Keratinocyte (primary cell): Measurements from ENCODE around the gene ABCC10. TPM values are rescaled to one million over a fixed set of nuclear protein-coding genes. Genes with fewer than 3 reads are reported as not detected.

Source experiments
- DNase-seq: peaks from one replicate; pipeline ENCODE4 v3.0.0-alpha.2; 2011; ENCODE audit warnings: low read depth, missing footprints, low spot score
- FAIRE-seq: peaks from 2 replicates; lab custom pipeline; 2011; peaks lifted over from hg19 to GRCh38; lab: Jason Lieb, UNC
- H2AFZ ChIP-seq: 2 replicates; pipeline ENCODE4 v1.6.0; 2012; ENCODE audit warnings: low read length, control low read depth, inconsistent platforms; ENCODE audit not compliant: control insufficient read depth
- H3K27ac ChIP-seq: 2 replicates; pipeline ENCODE4 v1.5.1; 2011; ENCODE audit warnings: low read length; ENCODE audit not compliant: control insufficient read depth, insufficient read depth
- H3K27me3 ChIP-seq: 3 replicates; pipeline ENCODE4 v1.6.0; 2011; ENCODE audit warnings: low read length; ENCODE audit not compliant: control insufficient read depth, insufficient read depth; ENCODE audit errors: extremely low read depth
- H3K36me3 ChIP-seq, 2 experiments: 2 replicates in 1 of 2; 3 replicates in 1 of 2; pipeline ENCODE4 v1.5.1; 2011; ENCODE audit warnings: low read length in 2 of 2, mild to moderate bottlenecking in 1 of 2; ENCODE audit not compliant: control insufficient read depth in 2 of 2, insufficient read depth in 2 of 2; ENCODE audit errors: extremely low read depth in 1 of 2
- H3K4me1 ChIP-seq: 3 replicates; pipeline ENCODE4 v1.5.1; 2011; ENCODE audit warnings: low read length; ENCODE audit not compliant: control insufficient read depth, insufficient read depth; ENCODE audit errors: extremely low read depth
- H3K4me2 ChIP-seq: 3 replicates; pipeline ENCODE4 v1.6.0; 2011; ENCODE audit warnings: low read depth, low read length; ENCODE audit not compliant: control insufficient read depth, insufficient read depth; ENCODE audit errors: extremely low read depth
- H3K4me3 ChIP-seq, 3 experiments: fragments of 200-600 bp in 1 of 3; sonication (generic) in 1 of 3; 2 replicates in 2 of 3; 3 replicates in 1 of 3; pipeline ENCODE4 v1.5.1; 2011 to 2016; ENCODE audit warnings: low read length in 3 of 3, mild to moderate bottlenecking in 3 of 3, control low read depth in 2 of 3, inconsistent platforms in 1 of 3, low read depth in 1 of 3, mixed read lengths in 1 of 3, mixed run types in 1 of 3, moderate library complexity in 1 of 3; ENCODE audit not compliant: control insufficient read depth in 2 of 3, insufficient read depth in 2 of 3; ENCODE audit errors: extremely low read depth in 1 of 3
- H3K79me2 ChIP-seq: 2 replicates; pipeline ENCODE4 v1.6.0; 2012; ENCODE audit warnings: low read length; ENCODE audit not compliant: control insufficient read depth, insufficient read depth
- H3K9ac ChIP-seq: 3 replicates; pipeline ENCODE4 v1.6.0; 2011; ENCODE audit warnings: low read length; ENCODE audit not compliant: control insufficient read depth, insufficient read depth; ENCODE audit errors: extremely low read depth
- H3K9me1 ChIP-seq: 3 replicates; pipeline ENCODE4 v1.6.0; 2011; ENCODE audit warnings: low read length; ENCODE audit not compliant: control insufficient read depth, insufficient read depth; ENCODE audit errors: extremely low read depth
- H3K9me3 ChIP-seq: 2 replicates; pipeline ENCODE4 v1.5.1; 2012; ENCODE audit warnings: low read depth, low read length; ENCODE audit not compliant: control insufficient read depth
- H4K20me1 ChIP-seq: 3 replicates; pipeline ENCODE4 v1.6.0; 2011; ENCODE audit warnings: low read length; ENCODE audit not compliant: control insufficient read depth, insufficient read depth; ENCODE audit errors: extremely low read depth
- CTCF ChIP-seq, 3 experiments: IDR thresholded peaks in 1 of 3; conservative IDR thresholded peaks in 1 of 3; optimal IDR thresholded peaks in 1 of 3; 2 replicates in 2 of 3; 3 replicates in 1 of 3; pipeline versions ENCODE3 to v1.5.1; 2011; ENCODE audit warnings: low read length in 3 of 3, mild to moderate bottlenecking in 3 of 3, moderate library complexity in 2 of 3, control low read depth in 1 of 3, inconsistent platforms in 1 of 3; ENCODE audit not compliant: insufficient read depth in 2 of 3; ENCODE audit errors: extremely low read depth in 1 of 3
- EZH2 ChIP-seq: IDR thresholded peaks from one replicate; pipeline ENCODE4 v1.6.1; 2012; ENCODE audit warnings: inconsistent platforms, mild to moderate bottlenecking, low read length, moderate library complexity
- dilution Hi-C: fragments of 300-500 bp; cut with MboI; formaldehyde crosslinking; loops from one replicate; pipeline ENCODE4 v1.7.0; 2020; ENCODE audit warnings: low sequenced_read_pairs; ENCODE audit not compliant: extremely low pct_ligation_motif_present
- polyA plus RNA-seq, 5 experiments: library from polyadenylated mRNA; depleted of rRNA in 3 of 5; stranded (reverse) in 3 of 5; stranded (forward) in 1 of 5; unstranded in 1 of 5; fragments of >200 nt; gene quantifications; 1 replicate in 1 of 5; 2 replicates in 3 of 5; 3 replicates in 1 of 5; pipeline versions ENCODE4 v1.2.1 to v1.2.3, GENCODE V29; 2011 to 2012; ENCODE audit warnings: missing spikeins in 2 of 5, low read depth in 1 of 5, low replicate concordance in 1 of 5

Gene ABCC10
- polyA plus RNA-seq, 1 donor (not counting 4 experiments of a cell fraction or from before 2014, with no cell fraction given): 17.9 TPM

DNA sequence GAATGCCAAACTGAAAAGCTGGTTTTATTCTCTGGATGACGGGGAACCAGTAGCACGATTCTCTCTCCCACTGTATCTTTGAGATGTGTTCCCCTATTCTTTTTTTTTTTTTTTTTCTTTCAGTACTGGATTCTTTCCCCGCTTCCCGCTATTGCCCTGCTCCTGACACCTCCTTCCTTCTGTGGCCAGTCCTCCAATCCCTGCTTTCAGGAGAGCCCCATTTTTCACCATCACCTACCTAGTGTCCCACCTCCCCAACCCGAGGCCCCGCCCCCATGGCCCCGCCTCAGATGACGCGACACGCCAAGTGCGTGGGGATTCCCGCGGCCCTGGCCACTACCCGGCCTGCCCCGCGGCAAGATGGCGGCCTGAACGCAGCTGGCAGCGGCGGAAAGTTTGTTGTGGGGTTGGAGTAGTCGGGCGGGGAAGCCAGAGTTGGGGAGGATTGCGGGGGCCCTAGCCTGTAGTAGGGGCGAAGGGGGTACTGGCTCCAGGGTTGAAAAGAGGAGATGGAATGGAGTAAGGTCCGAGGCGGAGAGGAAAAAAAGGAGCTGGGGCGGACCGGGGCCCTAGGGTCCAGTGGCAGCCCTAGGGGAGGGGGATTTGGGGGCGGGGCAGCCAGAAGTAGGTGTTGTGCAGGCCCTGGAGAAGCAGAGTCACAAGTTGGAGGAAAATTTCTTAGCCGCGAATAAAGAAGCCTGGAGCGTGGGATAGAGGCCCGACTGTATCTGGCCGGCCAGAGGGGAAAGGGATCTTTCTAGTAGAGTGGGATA, 50.1 kb downstream of the ABCC10 start, which contains the start of gene TJAP1:
Gene TJAP1, plus strand, starts transcription at position 336 of the 773 bp plus-strand sequence. CDS start 21,432 bp downstream, outside the sequence.
- Histone ChIP-seq H3K36me3 (peaks cover 0 to 3% of the 10 kb centered on the region in 2 experiments), H3K4me3 (peak within 1 kb of the TSS; percentile 52 to 85 (median 77)), H3K79me2 (peaks cover 29% of the 10 kb centered on the region), H3K27me3 (no peaks in the 10 kb centered on the region), H3K4me1 (peaks cover 45% of the 10 kb centered on the region), H3K9me3 (no peaks in the 10 kb centered on the region), H3K9me1 (no peaks in the 10 kb centered on the region), H4K20me1 (no peaks in the 10 kb centered on the region), H3K9ac (peak within 1 kb of the TSS; percentile 90), H3K4me2 (peak within 1 kb of the TSS; percentile 99), H3K27ac (peak within 1 kb of the TSS; percentile 88), H2AFZ (peak within 1 kb of the TSS; percentile 75)
- FAIRE-seq (no peak), DNase-seq (no peak)
- dilution Hi-C loops: no loop called here
- TF ChIP-seq CTCF (optimal IDR thresholded peaks at IDR 0.05 in 1 of 3, IDR thresholded peaks at IDR 0.05 in 1 of 3, conservative IDR thresholded peaks at IDR 0.05 in 1 of 3; ENCODE audit: extremely low read depth in 1 of 3, insufficient read depth in 2 of 3, low read length in 3 of 3): no peak
- no peak for TF ChIP-seq EZH2

- Histone ChIP-seq H3K9me3 (no peaks in the 10 kb centered on the region), H2AFZ (peak overlapping the region; percentile 15), H4K20me1 (no peaks in the 10 kb centered on the region), H3K9ac (peak overlapping the region; percentile 90), H3K9me1 (no peaks in the 10 kb centered on the region), H3K4me2 (peak overlapping the region; percentile 99), H3K27ac (peak overlapping the region; percentile 88), H3K27me3 (no peaks in the 10 kb centered on the region), H3K79me2 (peaks cover 35% of the 10 kb centered on the region), H3K4me1 (peaks cover 49% of the 10 kb centered on the region), H3K36me3 (peaks cover under 1 to 3% of the 10 kb centered on the region in 2 experiments), H3K4me3 (peak overlapping the region; percentile 52 to 85 (median 77))
- no peak for FAIRE-seq
- no peak for DNase-seq
- no peak for TF ChIP-seq EZH2
- TF ChIP-seq CTCF (optimal IDR thresholded peaks at IDR 0.05 in 1 of 3, IDR thresholded peaks at IDR 0.05 in 1 of 3, conservative IDR thresholded peaks at IDR 0.05 in 1 of 3; ENCODE audit: extremely low read depth in 1 of 3, insufficient read depth in 2 of 3, low read length in 3 of 3): no peak
- dilution Hi-C loops: no loop called here
These were observed 50.6 kb downstream of the ABCC10 start for GRCh38 chr6:43478008-43478372.
